Mesenteric fat pad (tissue), 1 donor: ENCODE measurements around the gene SIKE1. TPM values are rescaled to one million over a fixed set of nuclear protein-coding genes. Genes with fewer than 3 reads are reported as not detected.
"Not testable (repeated sequence)": the region's sequence is repeated elsewhere in the genome, so short reads cannot be mapped to it uniquely, and the experiment has no call there.

Experiments used
- DNase-seq: peaks from one replicate; pipeline ENCODE4 v3.0.0-alpha.2; 2020; ENCODE audit warnings: low spot score
- long read RNA-seq: library from polyadenylated mRNA; unstranded; transcript quantifications from one replicate; pipeline ENCODE4 v2.0.0, GENCODE V29; 2020
- total RNA-seq: library from RNA; stranded (reverse); fragmentation: NEBNext Ultra II Directional; extraction: Animal tissue kit (Norgen Biotek cat#: 25700); gene quantifications from one replicate; pipeline ENCODE4 v1.2.1, GENCODE V29; 2021
- donor health status: DM: yes; HTN: yes; CAD: no.

SIKE1 gene
- total RNA-seq, result 34.8 TPM
- long read RNA-seq, full-length matches to known transcripts, result 25 of 36 reads
- long read RNA-seq, partial matches to known transcripts, result 3 of 36 reads
- long read RNA-seq, other reads (novel, unspliced or antisense), result 8 of 36 reads

DNA sequence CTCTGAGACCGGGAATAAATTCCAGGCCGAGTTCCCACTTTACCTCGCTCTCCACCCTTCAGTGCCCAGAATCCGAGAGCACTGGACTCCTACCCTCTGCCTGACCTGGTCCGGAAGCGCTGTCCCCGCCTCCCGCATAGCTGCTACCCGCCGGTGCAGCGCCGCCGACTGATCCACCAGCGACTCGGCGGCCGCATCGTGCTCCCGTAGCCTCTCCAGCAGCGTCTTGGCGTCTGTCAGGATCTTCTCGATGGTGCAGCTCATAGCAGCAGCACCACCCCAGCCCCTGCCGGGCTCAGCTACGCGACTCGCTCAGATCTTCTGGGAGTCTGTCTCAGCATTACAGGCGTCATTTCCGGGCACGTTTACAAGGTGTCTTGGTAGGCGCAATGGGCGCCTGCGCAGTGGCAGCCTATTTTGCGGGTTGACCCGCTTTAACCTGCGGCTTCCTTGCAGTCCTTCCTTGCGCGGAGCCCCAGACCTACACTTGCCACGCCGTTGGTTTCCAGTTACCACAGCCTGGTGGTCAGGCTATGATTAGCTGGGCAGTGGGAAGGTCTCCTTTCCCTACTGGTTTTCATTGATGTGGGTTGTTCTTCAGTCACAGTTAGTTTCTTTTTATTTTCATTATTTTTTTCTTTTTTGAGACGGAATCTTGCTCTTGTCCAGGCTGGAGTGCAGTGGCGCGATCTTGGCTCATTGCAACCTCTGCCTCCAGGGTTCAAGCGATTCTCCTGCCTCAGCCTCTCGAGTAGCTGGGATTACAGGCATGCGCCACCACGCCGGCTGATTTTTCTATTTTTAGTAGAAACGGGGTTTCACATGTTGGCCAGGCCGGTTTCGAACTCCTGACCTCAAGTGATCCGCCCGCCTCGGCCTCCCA lies at the start of gene SIKE1:
SIKE1 (minus strand) TSS at position 342 of the 883 bp plus-strand sequence; CDS start at position 264, 78 bp downstream.
- DNase-seq, result peak; percentile 93

- not testable (repeated sequence) for DNase-seq
These were observed 49.6 kb upstream of the SIKE1 start for GRCh38 chr1:114830075-114830474.

DNA sequence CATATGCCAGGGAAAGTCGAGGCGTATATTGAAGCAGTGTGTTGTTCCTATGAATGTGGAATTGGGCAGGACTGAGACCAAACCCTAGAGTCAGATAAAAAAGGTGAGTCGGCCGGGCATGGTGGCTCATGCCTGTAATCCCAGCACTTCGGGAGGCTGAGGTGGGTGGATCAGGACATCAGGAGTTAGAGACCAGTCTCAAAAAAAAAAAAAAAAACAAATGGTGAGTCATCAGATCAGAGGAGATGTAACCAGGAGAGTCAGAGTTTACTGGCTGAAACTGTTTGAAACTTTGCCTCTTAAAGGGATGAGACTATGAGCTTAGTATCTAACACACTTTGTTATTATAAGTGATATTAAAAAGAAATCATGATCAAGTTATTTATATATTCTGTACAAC lies 47.8 kb upstream of the SIKE1 start:
- no peak for DNase-seq

- DNase-seq, result no peak
These were observed 41.5 kb upstream of the SIKE1 start for GRCh38 chr1:114821978-114822377.

GRCh38 chr1:114820392-114820791 lies 39.9 kb upstream of the SIKE1 start:
- DNase-seq, result no peak

DNA sequence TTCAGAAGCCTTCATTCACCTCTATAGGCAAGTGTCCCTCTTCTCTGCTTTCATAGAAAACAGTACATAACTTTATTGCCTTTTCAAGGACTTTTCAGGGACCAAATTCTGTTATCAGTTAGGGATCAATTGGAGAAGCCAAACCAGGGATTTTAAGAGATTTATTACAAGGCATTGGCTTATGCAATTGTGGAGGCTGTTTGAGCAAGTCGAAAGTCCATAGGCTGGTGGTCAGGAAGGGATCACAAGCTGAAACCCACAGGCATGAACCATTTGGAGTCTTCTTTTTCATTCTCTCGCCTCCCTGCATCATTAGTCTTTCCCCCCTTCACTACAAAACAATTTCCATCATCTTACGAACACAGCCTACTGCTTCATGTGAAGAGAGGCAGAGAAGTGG lies 39.4 kb upstream of the SIKE1 start:
- no peak for DNase-seq

GRCh38 chr1:114804449-114804848 lies 24.0 kb upstream of the SIKE1 start:
- DNase-seq, result not testable (repeated sequence)

DNA sequence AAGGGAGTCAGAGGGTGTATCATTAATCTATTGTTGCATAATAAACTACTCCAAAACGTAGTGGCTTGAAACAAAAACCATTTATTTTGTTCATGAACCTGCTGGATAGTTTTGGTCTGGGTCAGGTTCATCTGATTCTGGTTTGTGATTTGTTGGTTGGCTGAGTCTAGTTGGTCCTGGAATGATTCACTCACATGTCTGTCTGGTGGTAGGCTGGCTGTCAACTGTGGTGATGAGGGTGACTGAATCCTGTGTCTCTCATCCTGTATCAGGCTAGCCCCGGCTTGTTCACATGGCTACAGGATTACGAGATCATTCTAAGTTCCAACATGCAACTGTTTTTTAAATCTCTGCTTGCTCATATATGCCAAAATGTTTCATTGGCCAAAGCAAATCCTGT lies 22.5 kb upstream of the SIKE1 start:
- no peak for DNase-seq

- no peak for DNase-seq
These were observed 13.6 kb upstream of the SIKE1 start for GRCh38 chr1:114794038-114794437.

DNA sequence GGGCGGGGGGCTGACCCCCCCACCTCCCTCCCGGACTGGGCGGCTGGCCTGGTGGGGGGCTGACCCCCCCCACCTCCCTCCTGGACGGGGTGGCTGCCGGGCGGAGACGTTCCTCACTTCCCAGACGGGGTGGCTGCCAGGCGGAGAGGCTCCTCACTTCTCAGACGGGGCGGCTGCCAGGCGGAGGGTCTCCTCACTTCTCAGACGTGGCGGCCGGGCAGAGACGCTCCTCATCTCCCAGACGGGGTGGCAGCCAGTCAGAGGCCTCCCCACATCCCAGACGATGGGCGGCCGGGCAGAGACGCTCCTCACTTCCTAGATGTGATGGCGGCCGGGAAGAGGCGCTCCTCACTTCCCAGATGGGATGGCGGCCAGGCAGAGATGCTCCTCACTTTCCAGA lies 10.1 kb upstream of the SIKE1 start:
- not testable (repeated sequence) for DNase-seq

DNA sequence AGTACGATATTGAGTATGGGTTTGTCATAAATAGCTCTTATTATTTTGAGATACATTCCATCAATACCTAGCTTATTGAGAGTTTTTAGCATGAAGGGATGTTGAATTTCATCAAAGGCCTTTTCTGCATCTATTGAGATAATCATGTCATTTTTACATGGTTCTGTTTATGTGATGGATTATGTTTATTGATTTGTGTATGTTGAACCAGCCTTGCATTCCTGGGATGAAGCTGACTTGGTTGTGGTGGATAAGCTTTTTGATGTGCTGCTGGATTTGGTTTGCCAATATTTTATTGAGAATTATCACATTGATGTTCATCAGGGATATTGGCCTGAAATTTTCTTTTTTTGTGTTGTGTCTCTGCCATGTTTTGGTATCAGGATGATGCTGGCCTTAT lies 6.0 kb upstream of the SIKE1 start:
- DNase-seq, result not testable (repeated sequence)

DNA sequence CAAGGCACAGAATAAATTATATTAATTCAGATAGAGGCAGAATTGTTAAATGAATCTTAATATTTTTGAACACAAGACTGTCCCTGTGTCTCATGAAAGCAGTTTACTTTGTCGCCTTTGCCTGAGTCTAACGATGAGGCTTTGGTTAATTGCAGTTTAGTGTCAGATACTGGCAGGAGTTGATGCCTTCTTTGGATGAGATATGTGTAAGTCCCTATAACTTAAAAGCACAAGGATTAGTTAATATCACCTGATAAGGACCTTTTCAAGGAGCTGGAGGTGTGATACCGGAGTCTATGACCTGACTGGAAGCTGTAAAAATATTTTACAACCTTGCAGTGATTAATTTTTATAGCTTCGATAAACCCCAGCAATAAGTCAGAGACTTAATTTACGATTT lies 2.0 kb upstream of the SIKE1 start:
- DNase-seq, result no peak

DNA sequence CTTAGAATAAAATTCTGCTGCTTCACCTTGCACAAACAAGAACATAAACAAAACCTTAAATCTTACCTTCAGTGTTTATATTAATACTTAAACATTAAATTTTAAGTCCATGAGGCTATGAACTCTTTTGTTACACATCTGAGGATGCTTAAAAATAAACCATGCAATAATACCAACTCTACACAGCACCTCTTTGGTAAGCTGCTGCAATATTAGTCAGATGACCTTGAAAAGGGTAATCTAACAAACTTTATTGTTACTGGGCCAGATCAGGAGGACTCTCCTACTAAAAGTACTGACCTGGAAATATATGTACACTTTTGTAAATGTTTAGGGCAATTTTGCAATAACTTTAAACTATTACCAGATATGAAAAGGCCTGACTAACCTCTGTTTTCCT lies 763 bp downstream of the SIKE1 start:
- no peak for DNase-seq

DNA sequence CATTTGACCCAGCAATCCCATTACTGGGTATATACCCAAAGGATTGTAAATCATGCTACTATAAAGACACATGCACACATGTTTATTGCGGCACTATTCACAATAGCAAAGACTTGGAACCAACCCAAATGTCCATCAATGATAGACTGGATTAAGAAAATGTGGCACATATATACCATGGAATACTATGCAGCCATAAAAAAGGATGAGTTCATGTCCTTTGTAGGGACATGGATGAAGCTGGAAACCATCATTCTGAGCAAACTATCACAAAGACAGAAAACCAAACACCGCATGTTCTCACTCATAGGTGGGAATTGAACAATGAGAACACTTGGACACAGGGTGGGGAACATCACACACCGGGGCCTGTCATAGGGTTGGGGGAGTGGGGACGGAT lies 3.8 kb downstream of the SIKE1 start:
- not testable (repeated sequence) for DNase-seq

GRCh38 chr1:114771992-114772391 lies 8.5 kb downstream of the SIKE1 start:
- no peak for DNase-seq

GRCh38 chr1:114770989-114771388 lies 9.5 kb downstream of the SIKE1 start:
- no peak for DNase-seq

- no peak for DNase-seq
These were observed 15.8 kb downstream of the SIKE1 start for GRCh38 chr1:114764689-114765088.

GRCh38 chr1:114758256-114758832 lies 22.1 kb downstream of the SIKE1 start:
- DNase-seq, result no peak

- DNase-seq, result peak; percentile 98
These were observed 22.8 kb downstream of the SIKE1 start, which contains the start of gene CSDE1 for GRCh38 chr1:114757455-114758255. TSS of gene CSDE1 (minus strand) at chr1:114757984. CDS start at chr1:114739890, 18,094 bp downstream.

DNA sequence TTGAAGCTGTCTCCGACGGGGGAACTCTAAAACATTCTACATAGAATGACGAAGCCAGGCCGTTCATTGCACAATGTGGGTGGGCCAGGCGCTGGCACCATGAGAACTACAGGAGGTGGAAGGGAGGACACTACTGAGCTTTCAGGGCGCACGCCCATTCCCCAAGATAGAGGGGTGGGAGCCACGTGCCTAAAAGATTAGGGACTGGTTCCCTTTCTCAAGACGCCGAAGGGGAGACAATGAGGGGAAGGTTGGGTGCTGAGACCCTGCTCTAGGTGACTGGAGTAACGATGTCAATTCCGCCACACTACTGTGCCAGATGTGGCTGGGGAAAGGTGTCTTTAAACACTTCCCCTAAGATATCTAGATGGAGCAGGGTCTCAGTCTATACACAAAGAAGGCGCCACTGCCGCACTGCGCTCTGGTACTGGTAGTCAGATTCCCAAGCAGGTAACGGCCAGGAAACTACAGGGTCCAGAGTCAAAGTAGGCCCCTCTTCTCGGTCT lies 23.5 kb downstream of the SIKE1 start:
- DNase-seq, result no peak
